ENCODE measurements around the gene SOBP.
"Not testable (repeated sequence)": the region's sequence is repeated elsewhere in the genome, so short reads cannot be mapped to it uniquely, and the experiment has no call there.

SOBP gene

GRCh38 chr6:107550906-107551305 is 61.0 kb downstream of the SOBP start:
- no peak for DNase-seq

GRCh38 chr6:107553121-107553520 is 63.2 kb downstream of the SOBP start:
- DNase-seq, result not testable (repeated sequence)

- no peak for DNase-seq
These were observed 64.4 kb downstream of the SOBP start for GRCh38 chr6:107554326-107554725.

GRCh38 chr6:107554918-107555317 is 65.0 kb downstream of the SOBP start:
- DNase-seq, result no peak

GRCh38 chr6:107555449-107555848 is 65.5 kb downstream of the SOBP start:
- DNase-seq, result no peak

GRCh38 chr6:107556082-107556481 is 66.2 kb downstream of the SOBP start:
- DNase-seq, result no peak

- no peak for DNase-seq
These were observed 67.8 kb downstream of the SOBP start for GRCh38 chr6:107557698-107558097.

GRCh38 chr6:107560657-107561056 is 70.7 kb downstream of the SOBP start:
- DNase-seq, result no peak

GRCh38 chr6:107561306-107561705 is 71.4 kb downstream of the SOBP start:
- DNase-seq, result no peak

GRCh38 chr6:107563694-107564588 is 74.0 kb downstream of the SOBP start:
- no peak for DNase-seq

GRCh38 chr6:107564589-107564951 is 74.7 kb downstream of the SOBP start:
- no peak for DNase-seq

- no peak for DNase-seq
These were observed 75.3 kb downstream of the SOBP start for GRCh38 chr6:107565165-107565723.

GRCh38 chr6:107567643-107568042 is 77.7 kb downstream of the SOBP start:
- no peak for DNase-seq

- no peak for DNase-seq
These were observed 79.6 kb downstream of the SOBP start for GRCh38 chr6:107569473-107569872.

- DNase-seq, result no peak
These were observed 81.4 kb downstream of the SOBP start for GRCh38 chr6:107571354-107571753.

GRCh38 chr6:107572886-107573285 is 83.0 kb downstream of the SOBP start:
- no peak for DNase-seq

GRCh38 chr6:107574856-107575255 is 84.9 kb downstream of the SOBP start:
- DNase-seq, result no peak

GRCh38 chr6:107576852-107577251 is 86.9 kb downstream of the SOBP start:
- DNase-seq, result no peak

- no peak for DNase-seq
These were observed 88.9 kb downstream of the SOBP start for GRCh38 chr6:107578642-107579341.

GRCh38 chr6:107579456-107580056 is 89.6 kb downstream of the SOBP start:
- DNase-seq, result no peak

GRCh38 chr6:107582086-107582485 is 92.2 kb downstream of the SOBP start:
- no peak for DNase-seq

GRCh38 chr6:107584726-107585125 is 94.8 kb downstream of the SOBP start:
- no peak for DNase-seq

- DNase-seq, result no peak
These were observed 96.0 kb downstream of the SOBP start for GRCh38 chr6:107585815-107586435.

Data from SIG-M5 (cell line).